Sigmoid colon (tissue), 7 donors: ENCODE measurements around the gene SLC27A2. TPM values are rescaled to one million over a fixed set of nuclear protein-coding genes. Genes with fewer than 3 reads are reported as not detected.

ENCODE experiments used
- DNase-seq: peaks from one replicate; pipeline ENCODE4 v3.0.0-alpha.2; 2019
- H3K27ac ChIP-seq, 4 donors: fragments of 200-600 bp; sonication (generic); one replicate each; pipeline ENCODE4 v1.5.1; 2016 to 2019; ENCODE audit warnings: mild to moderate bottlenecking in 1 of 4
- H3K27me3 ChIP-seq, 3 donors: fragments of 200-600 bp; sonication (generic); one replicate each; pipeline ENCODE4 v1.5.1; 2019; ENCODE audit warnings: mild to moderate bottlenecking in 1 of 3
- H3K36me3 ChIP-seq, 4 donors: fragments of 200-600 bp; sonication (generic); one replicate each; pipeline ENCODE4 v1.5.1; 2016 to 2019
- H3K4me1 ChIP-seq, 4 donors: fragments of 200-600 bp; sonication (generic); one replicate each; pipeline ENCODE4 v1.5.1; 2017 to 2019
- H3K4me3 ChIP-seq, 4 donors: fragments of 200-600 bp; sonication (generic); one replicate each; pipeline ENCODE4 v1.5.1; 2017 to 2019; ENCODE audit warnings: mild to moderate bottlenecking in 2 of 4, moderate library complexity in 1 of 4
- H3K9me3 ChIP-seq, 4 donors: fragments of 200-600 bp in 3 of 4; sonication (generic) in 3 of 4; one replicate each; pipeline versions ENCODE4 v1.5.1 to v1.6.1; 2013 to 2019
- CTCF ChIP-seq, 4 experiments: fragments of 450-650 bp in 3 of 4; fragments of 200-600 bp in 1 of 4; IDR thresholded peaks; one replicate each; pipeline ENCODE4 v1.5.1; 2016 to 2019; ENCODE audit warnings: antibody characterized with exemption in 4 of 4, mild to moderate bottlenecking in 3 of 4, moderate library complexity in 2 of 4
- EP300 ChIP-seq, 4 donors: sonication (generic); formaldehyde crosslinking; IDR thresholded peaks; one replicate each; pipeline ENCODE4 v1.6.1; 2017; ENCODE audit warnings: antibody characterized with exemption in 4 of 4
- POLR2A ChIP-seq, 2 donors: fragments of 450-650 bp; IDR thresholded peaks; one replicate each; pipeline ENCODE4 v1.6.1; 2016; ENCODE audit warnings: antibody characterized with exemption in 2 of 2, mild to moderate bottlenecking in 2 of 2, moderate library complexity in 2 of 2
- POLR2AphosphoS5 ChIP-seq, 4 donors: sonication (generic); formaldehyde crosslinking; IDR thresholded peaks; one replicate each; pipeline ENCODE4 v1.6.1; 2017; ENCODE audit warnings: antibody characterized with exemption in 4 of 4
- WGBS, 2 donors: extraction: QIAGEN DNeasy Blood & Tissue Kit; methylation state at CpG; one replicate each; pipeline ENCODE4 v1.1.7; 2013; 5-methylcytosine and 5-hydroxymethylcytosine counted together
- intact Hi-C: fragments of 100-400 bp; cut with DNase I; formaldehyde crosslinking; loops from one replicate; pipeline ENCODE4 v1.15.1; 2023
- polyA plus RNA-seq, 3 donors: library from polyadenylated mRNA; stranded (reverse); fragments of 200-250 nt; gene quantifications; one replicate each; pipeline ENCODE4 v1.2.3, GENCODE V29; 2013
- total RNA-seq, 4 donors: library from RNA; depleted of rRNA; stranded (reverse); fragments of >200 nt; gene quantifications; one replicate each; pipeline ENCODE4 v1.1.0, GENCODE V29; 2016
- donor health status: healthy with polysubstance abuse.
- donor health status: Bipolar disorder and iron deficiency.
- donor health status: healthy.

SLC27A2 gene
- total and polyA plus RNA-seq, 7 donors, result 0.33 to 16.6 (median 4.6) TPM; not detected in 2

GRCh38 chr15:50137893-50138292, 44.1 kb upstream of the SLC27A2 start:
- DNase-seq, result no peak
- Histone ChIP-seq H3K9me3 (no peaks in the 10 kb centered on the region), H3K4me3 (no peak overlapping the region), H3K36me3 (no peaks in the 10 kb centered on the region), H3K4me1 (peaks cover 0 to 38% (median 25%) of the 10 kb centered on the region in 4 donors), H3K27me3 (no peaks in the 10 kb centered on the region), H3K27ac (no peak overlapping the region)
- intact Hi-C loops, result loop anchor here (5.0 to 10.0 kb wide), 3 partner anchors 81 to 516 kb away; partner anchors contain the start of genes DTWD1 and FAM227B
- WGBS, 2 donors, result 90 to 98% methylated on average over 2 of the region's 2 CpGs
- TF ChIP-seq EP300 (IDR thresholded peaks at IDR 0.05), result no peak
- no peak for TF ChIP-seq POLR2A (IDR thresholded peaks at IDR 0.05)
- no peak for TF ChIP-seq POLR2AphosphoS5 (IDR thresholded peaks at IDR 0.05)
- no peak for TF ChIP-seq CTCF (IDR thresholded peaks at IDR 0.05)

GRCh38 chr15:50138391-50138790, 43.6 kb upstream of the SLC27A2 start:
- Histone ChIP-seq H3K4me3 (no peak overlapping the region), H3K27ac (no peak overlapping the region), H3K4me1 (peaks cover 0 to 38% (median 25%) of the 10 kb centered on the region in 4 donors), H3K36me3 (no peaks in the 10 kb centered on the region), H3K27me3 (no peaks in the 10 kb centered on the region), H3K9me3 (no peaks in the 10 kb centered on the region)
- DNase-seq, result no peak
- TF ChIP-seq CTCF (IDR thresholded peaks at IDR 0.05), result peak in 1 of 4 experiments; percentile 15
- no peak for TF ChIP-seq POLR2AphosphoS5 (IDR thresholded peaks at IDR 0.05)
- no peak for TF ChIP-seq EP300 (IDR thresholded peaks at IDR 0.05)
- TF ChIP-seq POLR2A (IDR thresholded peaks at IDR 0.05), result no peak
- intact Hi-C loops, result loop anchor here (5.0 to 10.0 kb wide), 3 partner anchors 81 to 516 kb away; partner anchors contain the start of genes DTWD1 and FAM227B

- TF ChIP-seq EP300 (IDR thresholded peaks at IDR 0.05), result no peak
- no peak for TF ChIP-seq CTCF (IDR thresholded peaks at IDR 0.05)
- no peak for TF ChIP-seq POLR2AphosphoS5 (IDR thresholded peaks at IDR 0.05)
- no peak for TF ChIP-seq POLR2A (IDR thresholded peaks at IDR 0.05)
- 0% methylated on average over 1 of the region's 1 CpG for WGBS, 2 donors
- Histone ChIP-seq H3K27ac (no peak overlapping the region), H3K4me3 (no peak overlapping the region), H3K36me3 (no peaks in the 10 kb centered on the region), H3K9me3 (no peaks in the 10 kb centered on the region), H3K27me3 (no peaks in the 10 kb centered on the region), H3K4me1 (peaks cover 0 to 33% (median 21%) of the 10 kb centered on the region in 4 donors)
- intact Hi-C loops, result loop anchor here (10.0 kb wide), 2 partner anchors 985 to 1095 kb away; partner anchors contain the start of genes COPS2 and SECISBP2L
- DNase-seq, result no peak
These were observed 41.9 kb upstream of the SLC27A2 start for GRCh38 chr15:50140098-50140497.

- Histone ChIP-seq H3K27ac (no peak overlapping the region), H3K9me3 (no peaks in the 10 kb centered on the region), H3K4me3 (no peak overlapping the region), H3K36me3 (no peaks in the 10 kb centered on the region), H3K27me3 (no peaks in the 10 kb centered on the region), H3K4me1 (peaks cover 0 to 29% (median 16%) of the 10 kb centered on the region in 4 donors)
- intact Hi-C loops, result loop anchor here (10.0 kb wide), 2 partner anchors 986 to 1096 kb away; partner anchors contain the start of genes COPS2 and SECISBP2L
- WGBS, 2 donors, result 74 to 91% methylated on average over 3 of the region's 3 CpGs
- no peak for DNase-seq
- TF ChIP-seq CTCF (IDR thresholded peaks at IDR 0.05) (no peak), POLR2AphosphoS5 (IDR thresholded peaks at IDR 0.05) (no peak), POLR2A (IDR thresholded peaks at IDR 0.05) (no peak), EP300 (IDR thresholded peaks at IDR 0.05) (no peak)
These were observed 41.0 kb upstream of the SLC27A2 start for GRCh38 chr15:50140983-50141382.

GRCh38 chr15:50141856-50142255, 40.1 kb upstream of the SLC27A2 start:
- 95% methylated on average over 5 of the region's 5 CpGs for WGBS, 2 donors

More at GRCh38 chr15:50141856-50142255, 40.1 kb upstream of the SLC27A2 start:
- Histone ChIP-seq H3K27me3 (no peaks in the 10 kb centered on the region), H3K36me3 (no peaks in the 10 kb centered on the region), H3K4me1 (peaks cover 0 to 20% (median 8%) of the 10 kb centered on the region in 4 donors), H3K27ac (no peak overlapping the region), H3K9me3 (no peaks in the 10 kb centered on the region), H3K4me3 (no peak overlapping the region)
- DNase-seq, result no peak
- TF ChIP-seq POLR2A (IDR thresholded peaks at IDR 0.05) (no peak), CTCF (IDR thresholded peaks at IDR 0.05) (no peak), EP300 (IDR thresholded peaks at IDR 0.05) (no peak), POLR2AphosphoS5 (IDR thresholded peaks at IDR 0.05) (no peak)
- intact Hi-C loops, result loop anchor here (2.0 to 10.0 kb wide), 3 partner anchors 721 to 1097 kb away; partner anchors contain the start of genes COPS2 and SECISBP2L
